Keratinocyte (primary cell): Measurements from ENCODE around the gene GJA4.
"Not testable (repeated sequence)": the region's sequence is repeated elsewhere in the genome, so short reads cannot be mapped to it uniquely, and the experiment has no call there.

Experiments used
- EZH2 ChIP-seq: IDR thresholded peaks from one replicate; pipeline ENCODE4 v1.6.1; 2012; ENCODE audit warnings: inconsistent platforms, mild to moderate bottlenecking, low read length, moderate library complexity
- TF ChIP-seq, protein P1 (sequence below), 3 experiments: IDR thresholded peaks in 1 of 3; conservative IDR thresholded peaks in 1 of 3; optimal IDR thresholded peaks in 1 of 3; 2 replicates in 2 of 3; 3 replicates in 1 of 3; pipeline versions ENCODE3 to v1.5.1; 2011; ENCODE audit warnings: low read length in 3 of 3, mild to moderate bottlenecking in 3 of 3, moderate library complexity in 2 of 3, control low read depth in 1 of 3, inconsistent platforms in 1 of 3; ENCODE audit not compliant: insufficient read depth in 2 of 3; ENCODE audit errors: extremely low read depth in 1 of 3

DNA sequence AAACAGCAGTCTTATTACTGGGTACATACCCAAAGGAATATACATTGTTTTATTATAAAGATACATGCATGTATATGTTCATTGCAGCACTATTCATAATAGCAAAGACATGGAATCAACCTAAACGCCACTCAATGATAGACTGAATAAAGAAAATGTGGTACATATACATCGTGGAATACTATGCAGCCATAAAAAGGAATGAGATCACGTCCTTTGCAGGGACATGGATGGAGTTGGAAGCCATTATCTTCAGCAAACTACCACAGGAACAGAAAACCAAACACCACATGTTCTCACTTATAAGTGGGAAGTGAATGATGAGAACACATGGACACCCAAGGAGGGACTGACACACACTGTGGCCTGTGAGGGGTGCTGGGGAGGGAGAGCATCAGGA, 18.0 kb downstream of the GJA4 start:
- TF ChIP-seq, protein P1, sequence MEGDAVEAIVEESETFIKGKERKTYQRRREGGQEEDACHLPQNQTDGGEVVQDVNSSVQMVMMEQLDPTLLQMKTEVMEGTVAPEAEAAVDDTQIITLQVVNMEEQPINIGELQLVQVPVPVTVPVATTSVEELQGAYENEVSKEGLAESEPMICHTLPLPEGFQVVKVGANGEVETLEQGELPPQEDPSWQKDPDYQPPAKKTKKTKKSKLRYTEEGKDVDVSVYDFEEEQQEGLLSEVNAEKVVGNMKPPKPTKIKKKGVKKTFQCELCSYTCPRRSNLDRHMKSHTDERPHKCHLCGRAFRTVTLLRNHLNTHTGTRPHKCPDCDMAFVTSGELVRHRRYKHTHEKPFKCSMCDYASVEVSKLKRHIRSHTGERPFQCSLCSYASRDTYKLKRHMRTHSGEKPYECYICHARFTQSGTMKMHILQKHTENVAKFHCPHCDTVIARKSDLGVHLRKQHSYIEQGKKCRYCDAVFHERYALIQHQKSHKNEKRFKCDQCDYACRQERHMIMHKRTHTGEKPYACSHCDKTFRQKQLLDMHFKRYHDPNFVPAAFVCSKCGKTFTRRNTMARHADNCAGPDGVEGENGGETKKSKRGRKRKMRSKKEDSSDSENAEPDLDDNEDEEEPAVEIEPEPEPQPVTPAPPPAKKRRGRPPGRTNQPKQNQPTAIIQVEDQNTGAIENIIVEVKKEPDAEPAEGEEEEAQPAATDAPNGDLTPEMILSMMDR (optimal IDR thresholded peaks at IDR 0.05 in 1 of 3, IDR thresholded peaks at IDR 0.05 in 1 of 3, conservative IDR thresholded peaks at IDR 0.05 in 1 of 3; ENCODE audit: extremely low read depth in 1 of 3, insufficient read depth in 2 of 3, low read length in 3 of 3) = not testable (repeated sequence)
- TF ChIP-seq EZH2 = not testable (repeated sequence)
